ENCODE data around the gene GLI3. TPM values are rescaled to one million over a fixed set of nuclear protein-coding genes. Genes with fewer than 3 reads are reported as not detected.

Gene GLI3
- total RNA-seq, 1 experiment from 2014 or later = not detected

DNA sequence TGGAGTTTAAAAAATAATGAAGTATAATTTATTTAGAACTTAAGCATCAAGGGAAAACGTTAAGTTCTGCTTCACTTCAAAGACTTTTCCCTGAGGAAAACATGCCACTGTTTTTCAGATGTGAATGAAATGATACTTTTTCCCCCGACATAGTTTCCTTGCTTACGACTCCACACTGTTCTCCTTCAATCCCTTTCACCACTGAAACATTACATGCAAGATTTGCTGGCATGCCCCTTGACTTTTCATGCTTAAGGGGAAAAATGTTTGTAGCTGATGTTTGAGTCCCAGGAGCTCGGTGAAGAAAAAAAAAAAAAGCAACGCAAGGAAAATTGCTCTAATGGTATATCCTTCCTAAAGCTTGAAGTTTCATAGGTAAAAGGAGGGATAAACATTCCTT lies 10.0 kb downstream of the GLI3 start:
- no peak overlapping the region for H3K4me2 ChIP-seq
- no peaks in the 10 kb centered on the region for H3K79me2 ChIP-seq (ENCODE audit: low read depth)
- H3K4me3 ChIP-seq = no peak overlapping the region

GRCh38 chr7:42226354-42226941 lies 10.6 kb downstream of the GLI3 start:
- H3K79me2 ChIP-seq (ENCODE audit: low read depth) = no peaks in the 10 kb centered on the region
- ChIA-PET CTCF (no interaction called here), POLR2A (ENCODE audit: unreplicated experiment) (no interaction called here)
- peaks cover 80% of the 10 kb centered on the region for H3K27me3 ChIP-seq (ENCODE audit: insufficient read depth, low read depth)
- intact Hi-C loops (cut with micrococcal nuclease; ENCODE audit: unreplicated experiment) = no loop called here
- H3K4me3 ChIP-seq = no peak overlapping the region
- H3K36me3 ChIP-seq (ENCODE audit: low read depth) = no peaks in the 10 kb centered on the region
- no peaks in the 10 kb centered on the region for H3K9me3 ChIP-seq (ENCODE audit: insufficient read depth, low read depth)
- TF ChIP-seq EZH2 (IDR thresholded peaks at IDR 0.05; ENCODE audit: low read depth) = no peak
- TF ChIP-seq, protein P1, sequence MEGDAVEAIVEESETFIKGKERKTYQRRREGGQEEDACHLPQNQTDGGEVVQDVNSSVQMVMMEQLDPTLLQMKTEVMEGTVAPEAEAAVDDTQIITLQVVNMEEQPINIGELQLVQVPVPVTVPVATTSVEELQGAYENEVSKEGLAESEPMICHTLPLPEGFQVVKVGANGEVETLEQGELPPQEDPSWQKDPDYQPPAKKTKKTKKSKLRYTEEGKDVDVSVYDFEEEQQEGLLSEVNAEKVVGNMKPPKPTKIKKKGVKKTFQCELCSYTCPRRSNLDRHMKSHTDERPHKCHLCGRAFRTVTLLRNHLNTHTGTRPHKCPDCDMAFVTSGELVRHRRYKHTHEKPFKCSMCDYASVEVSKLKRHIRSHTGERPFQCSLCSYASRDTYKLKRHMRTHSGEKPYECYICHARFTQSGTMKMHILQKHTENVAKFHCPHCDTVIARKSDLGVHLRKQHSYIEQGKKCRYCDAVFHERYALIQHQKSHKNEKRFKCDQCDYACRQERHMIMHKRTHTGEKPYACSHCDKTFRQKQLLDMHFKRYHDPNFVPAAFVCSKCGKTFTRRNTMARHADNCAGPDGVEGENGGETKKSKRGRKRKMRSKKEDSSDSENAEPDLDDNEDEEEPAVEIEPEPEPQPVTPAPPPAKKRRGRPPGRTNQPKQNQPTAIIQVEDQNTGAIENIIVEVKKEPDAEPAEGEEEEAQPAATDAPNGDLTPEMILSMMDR (conservative IDR thresholded peaks at IDR 0.05) = no peak
- no peaks in the 10 kb centered on the region for H3F3A ChIP-seq (ENCODE audit: insufficient read depth, low read depth)
- H3K27ac ChIP-seq = no peak overlapping the region
- H4K20me1 ChIP-seq (ENCODE audit: insufficient read depth) = no peaks in the 10 kb centered on the region
- DNase-seq = no peak
- H3K4me1 ChIP-seq (replicated peaks; ENCODE audit: insufficient read depth) = no peaks in the 10 kb centered on the region
- H3K4me2 ChIP-seq = no peak overlapping the region
- no TSS peak for BruUV-seq (replicated peaks)
- no peak overlapping the region for H2AFZ ChIP-seq
- H3K9me2 ChIP-seq (ENCODE audit: insufficient read depth) = no peaks in the 10 kb centered on the region

More for the DNA sequence above, 10.0 kb downstream of the GLI3 start:
- Histone ChIP-seq H3K4me1 (replicated peaks; ENCODE audit: insufficient read depth) (no peaks in the 10 kb centered on the region), H3K36me3 (ENCODE audit: low read depth) (no peaks in the 10 kb centered on the region), H3K9me2 (ENCODE audit: insufficient read depth) (no peaks in the 10 kb centered on the region), H4K20me1 (ENCODE audit: insufficient read depth) (no peaks in the 10 kb centered on the region), H3K27ac (no peak overlapping the region), H3K27me3 (ENCODE audit: insufficient read depth, low read depth) (peaks cover 78% of the 10 kb centered on the region), H2AFZ (no peak overlapping the region), H3K9me3 (ENCODE audit: insufficient read depth, low read depth) (no peaks in the 10 kb centered on the region), H3F3A (ENCODE audit: insufficient read depth, low read depth) (no peaks in the 10 kb centered on the region)
- BruUV-seq (replicated peaks) = no TSS peak
- ChIA-PET CTCF (no interaction called here), POLR2A (ENCODE audit: unreplicated experiment) (no interaction called here)
- no peak for TF ChIP-seq EZH2 (IDR thresholded peaks at IDR 0.05; ENCODE audit: low read depth)
- TF ChIP-seq, protein P1 (conservative IDR thresholded peaks at IDR 0.05) = no peak
- DNase-seq = no peak
- intact Hi-C loops (cut with micrococcal nuclease; ENCODE audit: unreplicated experiment) = no loop called here

GRCh38 chr7:42224391-42225003 lies 12.5 kb downstream of the GLI3 start:
- H3K9me2 ChIP-seq (ENCODE audit: insufficient read depth) = no peaks in the 10 kb centered on the region
- H3K4me1 ChIP-seq (replicated peaks; ENCODE audit: insufficient read depth) = no peaks in the 10 kb centered on the region
- no peaks in the 10 kb centered on the region for H3K79me2 ChIP-seq (ENCODE audit: low read depth)
- no peaks in the 10 kb centered on the region for H3F3A ChIP-seq (ENCODE audit: insufficient read depth, low read depth)
- no peaks in the 10 kb centered on the region for H3K9me3 ChIP-seq (ENCODE audit: insufficient read depth, low read depth)
- no peak overlapping the region for H3K4me3 ChIP-seq
- no peak overlapping the region for H2AFZ ChIP-seq
- POLR2A ChIA-PET (ENCODE audit: unreplicated experiment) = no interaction called here
- intact Hi-C loops (cut with micrococcal nuclease; ENCODE audit: unreplicated experiment) = no loop called here
- CTCF ChIA-PET = no interaction called here
- DNase-seq = no peak
- H3K4me2 ChIP-seq = no peak overlapping the region
- H3K27ac ChIP-seq = no peak overlapping the region
- no peak for TF ChIP-seq EZH2 (IDR thresholded peaks at IDR 0.05; ENCODE audit: low read depth)
- TF ChIP-seq, protein P1 (conservative IDR thresholded peaks at IDR 0.05) = no peak
- no peaks in the 10 kb centered on the region for H3K36me3 ChIP-seq (ENCODE audit: low read depth)
- no peaks in the 10 kb centered on the region for H4K20me1 ChIP-seq (ENCODE audit: insufficient read depth)
- H3K27me3 ChIP-seq (ENCODE audit: insufficient read depth, low read depth) = peaks cover 95% of the 10 kb centered on the region
- BruUV-seq (replicated peaks) = no TSS peak
